Erythroblast (primary cell): ENCODE results near the gene RNF213.

Source experiments
- GATA1 ChIP-seq: IDR thresholded peaks from 2 replicates; pipeline ENCODE4 v1.6.1; 2011; ENCODE audit warnings: low read depth, mild to moderate bottlenecking, control low read depth, low read length, moderate library complexity
- POLR2A ChIP-seq: IDR thresholded peaks from 2 replicates; pipeline ENCODE4 v1.6.1; 2011; ENCODE audit warnings: mild to moderate bottlenecking, low read length

GRCh38 chr17:80372922-80373570 is 112.4 kb downstream of the RNF213 start:
- TF ChIP-seq POLR2A = no peak
- no peak for TF ChIP-seq GATA1
